ENCODE results near the gene UBE2J1.
"Not testable (repeated sequence)": the region's sequence is repeated elsewhere in the genome, so short reads cannot be mapped to it uniquely, and the experiment has no call there.

Gene UBE2J1

GRCh38 chr6:89352278-89353117 lies at the start of gene UBE2J1:
Gene UBE2J1, minus strand, starts transcription at chr6:89352722. Its CDS starts 153 bp downstream, at chr6:89352569.
- Mint-ChIP-seq H3K9me3 (no peaks in the 10 kb centered on the region), H3K27ac (peak within 1 kb of the TSS; percentile 98), H3K4me1 (peaks cover 81% of the 10 kb centered on the region), H3K36me3 (no peaks in the 10 kb centered on the region), H3K27me3 (no peaks in the 10 kb centered on the region), H3K4me3 (peak within 1 kb of the TSS; percentile 99)

GRCh38 chr6:89400912-89401399 lies 48.4 kb upstream of the UBE2J1 start:
- Mint-ChIP-seq H3K27me3 (no peaks in the 10 kb centered on the region), H3K4me3 (no peak overlapping the region), H3K9me3 (no peaks in the 10 kb centered on the region), H3K36me3 (no peaks in the 10 kb centered on the region), H3K27ac (no peak overlapping the region), H3K4me1 (no peaks in the 10 kb centered on the region)

- Mint-ChIP-seq H3K27me3 (no peaks in the 10 kb centered on the region), H3K4me3 (no peak overlapping the region), H3K36me3 (no peaks in the 10 kb centered on the region), H3K9me3 (no peaks in the 10 kb centered on the region), H3K4me1 (no peaks in the 10 kb centered on the region), H3K27ac (no peak overlapping the region)
These were observed 47.5 kb upstream of the UBE2J1 start for GRCh38 chr6:89400050-89400449.

- H3K4me1 Mint-ChIP-seq = no peaks in the 10 kb centered on the region
- H3K36me3 Mint-ChIP-seq = no peaks in the 10 kb centered on the region
- H3K9me3 Mint-ChIP-seq = peaks cover under 1% of the 10 kb centered on the region
- no peaks in the 10 kb centered on the region for H3K27me3 Mint-ChIP-seq
- no peak overlapping the region for H3K4me3 Mint-ChIP-seq
- no peak overlapping the region for H3K27ac Mint-ChIP-seq
These were observed 46.4 kb upstream of the UBE2J1 start for GRCh38 chr6:89398762-89399525.

GRCh38 chr6:89397884-89398283 lies 45.4 kb upstream of the UBE2J1 start:
- not testable (repeated sequence) for H3K4me1 Mint-ChIP-seq, H3K27me3 Mint-ChIP-seq, H3K36me3 Mint-ChIP-seq, H3K4me3 Mint-ChIP-seq, H3K9me3 Mint-ChIP-seq
- H3K27ac Mint-ChIP-seq = peak overlapping the region; percentile 9

- Mint-ChIP-seq H3K9me3 (peaks cover 7% of the 10 kb centered on the region), H3K4me1 (no peaks in the 10 kb centered on the region), H3K27me3 (no peaks in the 10 kb centered on the region), H3K36me3 (peaks cover 7% of the 10 kb centered on the region), H3K4me3 (no peak overlapping the region), H3K27ac (no peak overlapping the region)
These were observed 41.1 kb upstream of the UBE2J1 start for GRCh38 chr6:89393659-89394058.

- no peaks in the 10 kb centered on the region for H3K4me1 Mint-ChIP-seq
- no peak overlapping the region for H3K27ac Mint-ChIP-seq
- H3K36me3 Mint-ChIP-seq = peaks cover 7% of the 10 kb centered on the region
- no peaks in the 10 kb centered on the region for H3K27me3 Mint-ChIP-seq
- H3K9me3 Mint-ChIP-seq = peaks cover 7% of the 10 kb centered on the region
- H3K4me3 Mint-ChIP-seq = no peak overlapping the region
These were observed 40.3 kb upstream of the UBE2J1 start for GRCh38 chr6:89392823-89393222.

GRCh38 chr6:89388846-89389245 lies 36.3 kb upstream of the UBE2J1 start:
- no peak overlapping the region for H3K27ac Mint-ChIP-seq
- peaks cover 6% of the 10 kb centered on the region for H3K9me3 Mint-ChIP-seq
- H3K4me3 Mint-ChIP-seq = no peak overlapping the region
- H3K27me3 Mint-ChIP-seq = no peaks in the 10 kb centered on the region
- H3K4me1 Mint-ChIP-seq = no peaks in the 10 kb centered on the region
- peaks cover 7% of the 10 kb centered on the region for H3K36me3 Mint-ChIP-seq

- H3K4me1 Mint-ChIP-seq = no peaks in the 10 kb centered on the region
- H3K9me3 Mint-ChIP-seq = no peaks in the 10 kb centered on the region
- peaks cover 3% of the 10 kb centered on the region for H3K36me3 Mint-ChIP-seq
- H3K4me3 Mint-ChIP-seq = no peak overlapping the region
- no peaks in the 10 kb centered on the region for H3K27me3 Mint-ChIP-seq
- no peak overlapping the region for H3K27ac Mint-ChIP-seq
These were observed 35.1 kb upstream of the UBE2J1 start for GRCh38 chr6:89387516-89388201.

- Mint-ChIP-seq H3K27me3 (no peaks in the 10 kb centered on the region), H3K27ac (no peak overlapping the region), H3K4me3 (no peak overlapping the region), H3K36me3 (peaks cover 3% of the 10 kb centered on the region), H3K4me1 (no peaks in the 10 kb centered on the region), H3K9me3 (no peaks in the 10 kb centered on the region)
These were observed 34.5 kb upstream of the UBE2J1 start for GRCh38 chr6:89386917-89387491.

- no peaks in the 10 kb centered on the region for H3K9me3 Mint-ChIP-seq
- H3K27me3 Mint-ChIP-seq = no peaks in the 10 kb centered on the region
- H3K4me1 Mint-ChIP-seq = no peaks in the 10 kb centered on the region
- peaks cover 3% of the 10 kb centered on the region for H3K36me3 Mint-ChIP-seq
- no peak overlapping the region for H3K27ac Mint-ChIP-seq
- H3K4me3 Mint-ChIP-seq = no peak overlapping the region
These were observed 33.3 kb upstream of the UBE2J1 start for GRCh38 chr6:89385846-89386245.

- no peaks in the 10 kb centered on the region for H3K9me3 Mint-ChIP-seq
- H3K4me1 Mint-ChIP-seq = no peaks in the 10 kb centered on the region
- H3K27me3 Mint-ChIP-seq = no peaks in the 10 kb centered on the region
- peaks cover 3% of the 10 kb centered on the region for H3K36me3 Mint-ChIP-seq
- no peak overlapping the region for H3K4me3 Mint-ChIP-seq
- H3K27ac Mint-ChIP-seq = no peak overlapping the region
These were observed 32.7 kb upstream of the UBE2J1 start for GRCh38 chr6:89385156-89385667.

- peaks cover 3% of the 10 kb centered on the region for H3K4me1 Mint-ChIP-seq
- peaks cover 3% of the 10 kb centered on the region for H3K36me3 Mint-ChIP-seq
- no peak overlapping the region for H3K4me3 Mint-ChIP-seq
- H3K9me3 Mint-ChIP-seq = no peaks in the 10 kb centered on the region
- no peak overlapping the region for H3K27ac Mint-ChIP-seq
- no peaks in the 10 kb centered on the region for H3K27me3 Mint-ChIP-seq
These were observed 28.5 kb upstream of the UBE2J1 start for GRCh38 chr6:89381031-89381430.

GRCh38 chr6:89379281-89379680 lies 26.8 kb upstream of the UBE2J1 start:
- H3K27me3 Mint-ChIP-seq = no peaks in the 10 kb centered on the region
- no peak overlapping the region for H3K27ac Mint-ChIP-seq
- no peaks in the 10 kb centered on the region for H3K9me3 Mint-ChIP-seq
- H3K36me3 Mint-ChIP-seq = peaks cover 3% of the 10 kb centered on the region
- H3K4me3 Mint-ChIP-seq = no peak overlapping the region
- peaks cover 15% of the 10 kb centered on the region for H3K4me1 Mint-ChIP-seq

- Mint-ChIP-seq H3K36me3 (peaks cover 3% of the 10 kb centered on the region), H3K9me3 (no peaks in the 10 kb centered on the region), H3K4me3 (no peak overlapping the region), H3K4me1 (peaks cover 15% of the 10 kb centered on the region), H3K27me3 (no peaks in the 10 kb centered on the region), H3K27ac (no peak overlapping the region)
These were observed 26.1 kb upstream of the UBE2J1 start for GRCh38 chr6:89378628-89379027.

All from activated naive CD4-positive, alpha-beta T cell treated with anti-CD3 and anti-CD28 coated beads, Interleukin-2, amount 50 U/mL, for 24 hours (primary cell).